Stomach smooth muscle (tissue), 2 donors: Measurements from ENCODE around the gene SDK2.

Experiments
- H3K27ac ChIP-seq: one replicate; pipeline ENCODE4 v1.7.0; 2013; ENCODE audit warnings: mild to moderate bottlenecking, low read length, inconsistent platforms
- H3K27me3 ChIP-seq, 2 donors: one replicate each; pipeline ENCODE4 v1.7.0; 2013; ENCODE audit warnings: low read length in 2 of 2; ENCODE audit not compliant: insufficient read depth in 2 of 2, control insufficient read depth in 1 of 2
- H3K36me3 ChIP-seq, 2 donors: one replicate each; pipeline ENCODE4 v1.7.0; 2013; ENCODE audit warnings: low read length in 2 of 2; ENCODE audit not compliant: control insufficient read depth in 2 of 2, insufficient read depth in 2 of 2
- H3K4me1 ChIP-seq: one replicate; pipeline ENCODE4 v1.7.0; 2013; ENCODE audit warnings: low read length; ENCODE audit not compliant: control insufficient read depth, insufficient read depth
- H3K4me3 ChIP-seq, 2 donors: one replicate each; pipeline ENCODE4 v1.7.0; 2013; ENCODE audit warnings: low read length in 2 of 2
- H3K9ac ChIP-seq, 2 donors: one replicate each; pipeline ENCODE4 v1.7.0; 2013; ENCODE audit warnings: low read length in 2 of 2, mild to moderate bottlenecking in 1 of 2
- H3K9me3 ChIP-seq, 2 donors: one replicate each; pipeline ENCODE4 v1.7.0; 2013; ENCODE audit warnings: low read length in 2 of 2; ENCODE audit not compliant: control insufficient read depth in 2 of 2
- donor health status: healthy.
- donor health status: Pancreatic carcinoma.

The SDK2 gene

DNA sequence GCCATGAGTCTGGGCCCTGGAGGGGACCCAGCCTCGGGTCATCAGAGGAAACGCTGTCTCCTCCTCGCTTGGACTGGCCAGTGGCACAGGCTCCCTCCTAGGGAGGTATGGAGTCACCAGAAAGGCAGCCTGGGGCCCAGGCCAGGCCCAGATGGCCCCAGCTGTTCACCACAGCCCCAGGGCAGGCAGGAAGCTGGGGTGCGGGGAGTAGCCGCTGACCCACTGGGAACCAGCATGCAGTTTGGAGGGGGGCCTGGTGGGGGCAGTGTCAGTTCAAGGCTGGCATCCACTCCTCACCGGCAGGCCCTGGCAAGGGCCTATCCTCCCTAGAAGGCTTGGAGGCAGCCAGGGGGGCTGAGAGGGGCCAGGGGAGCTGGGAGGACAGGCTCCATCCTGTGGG lies 48.8 kb downstream of the SDK2 start:
- Histone ChIP-seq H3K4me1 (peaks cover 5% of the 10 kb centered on the region), H3K27ac (no peak overlapping the region), H3K9ac (no peak overlapping the region), H3K9me3 (no peaks in the 10 kb centered on the region), H3K4me3 (no peak overlapping the region), H3K36me3 (no peaks in the 10 kb centered on the region), H3K27me3 (peaks cover 0 to 3% of the 10 kb centered on the region in 2 donors)

DNA sequence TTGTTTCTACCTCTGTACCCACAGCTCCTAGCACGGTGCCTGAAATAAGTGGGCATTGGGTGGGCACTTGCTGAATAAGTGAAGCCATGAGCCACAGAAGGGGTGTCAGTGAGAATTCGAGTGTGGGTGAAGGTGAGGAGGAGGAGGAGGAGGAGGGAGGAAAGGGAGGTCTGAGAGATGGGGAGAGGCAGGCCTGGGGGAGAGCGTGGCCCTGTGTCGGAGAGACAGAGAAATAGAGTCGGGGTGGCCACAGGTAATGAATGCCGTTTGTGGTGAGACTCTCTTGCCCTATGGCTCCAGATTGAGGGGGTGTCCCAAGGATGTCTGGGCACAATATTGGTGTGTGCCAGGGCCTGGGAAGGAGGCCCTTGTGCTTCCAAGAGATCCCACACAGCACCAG lies 49.2 kb downstream of the SDK2 start:
- Histone ChIP-seq H3K27me3 (peaks cover 0 to 3% of the 10 kb centered on the region in 2 donors), H3K9ac (no peak overlapping the region), H3K9me3 (no peaks in the 10 kb centered on the region), H3K36me3 (no peaks in the 10 kb centered on the region), H3K27ac (no peak overlapping the region), H3K4me1 (peaks cover 4% of the 10 kb centered on the region), H3K4me3 (no peak overlapping the region)

DNA sequence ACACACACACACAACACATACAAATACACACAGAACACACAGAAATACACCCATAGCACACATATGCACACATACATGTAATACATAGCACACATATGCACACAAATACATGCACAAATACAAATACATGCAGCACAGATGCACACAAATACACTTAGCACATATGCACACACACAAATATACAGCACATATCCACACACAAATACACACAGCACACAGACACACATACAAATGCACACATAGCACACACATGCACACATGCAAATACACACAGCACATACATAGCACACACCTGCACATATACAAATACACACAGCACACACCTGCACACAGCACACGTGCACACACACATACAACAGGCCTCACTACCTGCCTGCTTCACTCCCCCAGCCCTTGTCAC lies 49.6 kb downstream of the SDK2 start:
- H3K36me3 ChIP-seq = no peaks in the 10 kb centered on the region
- no peak overlapping the region for H3K9ac ChIP-seq
- no peak overlapping the region for H3K4me3 ChIP-seq
- H3K27me3 ChIP-seq = peaks cover 0 to 3% of the 10 kb centered on the region in 2 donors
- H3K4me1 ChIP-seq = peaks cover 4% of the 10 kb centered on the region
- H3K27ac ChIP-seq = no peak overlapping the region
- H3K9me3 ChIP-seq = no peaks in the 10 kb centered on the region

DNA sequence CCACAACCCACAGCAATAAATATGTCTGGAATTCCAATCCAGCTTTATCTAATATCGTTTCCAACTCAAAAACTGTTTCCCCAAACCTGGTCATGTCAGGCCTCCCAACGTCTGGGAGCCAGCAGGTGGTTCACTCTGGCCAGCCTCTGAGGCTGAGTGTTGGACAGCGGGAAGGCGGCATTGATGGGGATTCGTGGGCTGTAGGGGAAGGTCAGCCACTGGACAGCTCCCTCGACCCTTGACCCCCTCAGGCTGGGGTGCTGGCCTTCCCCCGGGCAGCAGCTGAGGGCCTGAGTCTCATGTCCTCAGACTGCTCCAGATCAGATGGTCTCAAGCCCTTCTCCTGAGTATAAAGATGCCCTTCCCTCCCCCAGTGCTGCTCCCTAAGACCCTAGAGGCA lies 50.2 kb downstream of the SDK2 start:
- no peak overlapping the region for H3K4me3 ChIP-seq
- peaks cover 0 to 3% of the 10 kb centered on the region in 2 donors for H3K27me3 ChIP-seq
- H3K9ac ChIP-seq = no peak overlapping the region
- H3K36me3 ChIP-seq = no peaks in the 10 kb centered on the region
- no peaks in the 10 kb centered on the region for H3K9me3 ChIP-seq
- H3K4me1 ChIP-seq = peaks cover 4% of the 10 kb centered on the region
- H3K27ac ChIP-seq = no peak overlapping the region

DNA sequence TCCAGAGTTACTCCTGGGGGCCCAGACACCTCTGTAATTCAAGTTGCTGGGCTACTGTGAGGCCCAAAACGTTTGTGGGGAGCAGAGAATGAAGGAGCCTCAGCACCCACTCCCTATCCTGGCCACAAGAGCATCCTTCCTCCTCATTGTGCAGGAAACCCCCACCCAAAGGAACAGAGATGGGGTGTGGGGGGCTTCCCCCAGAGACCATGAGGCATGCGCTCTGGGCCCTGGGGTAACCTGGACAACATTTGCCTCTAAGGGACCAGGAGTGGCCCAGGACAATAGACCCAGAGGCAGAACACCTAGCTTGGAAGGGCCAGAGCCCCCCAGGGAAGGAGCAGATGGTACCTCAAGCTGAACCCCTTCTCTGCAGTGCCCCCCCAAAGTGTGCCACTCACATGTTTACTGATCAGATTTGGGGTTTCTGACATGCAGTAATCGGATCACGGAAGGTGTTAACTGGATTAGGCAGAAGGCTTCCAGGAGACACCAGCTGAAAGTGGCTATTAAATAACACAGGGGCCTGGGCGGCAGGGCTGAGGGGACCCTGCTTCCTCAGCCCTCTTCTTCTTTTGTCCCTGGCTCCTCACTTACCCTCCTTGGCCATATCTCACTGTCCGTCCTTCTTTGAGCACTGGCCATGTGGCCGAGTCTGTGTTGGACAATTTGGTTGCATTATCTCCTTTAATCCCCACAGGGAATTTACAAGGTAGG lies 50.8 kb downstream of the SDK2 start:
- Histone ChIP-seq H3K27me3 (peaks cover 0 to 3% of the 10 kb centered on the region in 2 donors), H3K9me3 (no peaks in the 10 kb centered on the region), H3K4me3 (no peak overlapping the region), H3K4me1 (peaks cover 4% of the 10 kb centered on the region), H3K36me3 (no peaks in the 10 kb centered on the region), H3K27ac (no peak overlapping the region), H3K9ac (no peak overlapping the region)

DNA sequence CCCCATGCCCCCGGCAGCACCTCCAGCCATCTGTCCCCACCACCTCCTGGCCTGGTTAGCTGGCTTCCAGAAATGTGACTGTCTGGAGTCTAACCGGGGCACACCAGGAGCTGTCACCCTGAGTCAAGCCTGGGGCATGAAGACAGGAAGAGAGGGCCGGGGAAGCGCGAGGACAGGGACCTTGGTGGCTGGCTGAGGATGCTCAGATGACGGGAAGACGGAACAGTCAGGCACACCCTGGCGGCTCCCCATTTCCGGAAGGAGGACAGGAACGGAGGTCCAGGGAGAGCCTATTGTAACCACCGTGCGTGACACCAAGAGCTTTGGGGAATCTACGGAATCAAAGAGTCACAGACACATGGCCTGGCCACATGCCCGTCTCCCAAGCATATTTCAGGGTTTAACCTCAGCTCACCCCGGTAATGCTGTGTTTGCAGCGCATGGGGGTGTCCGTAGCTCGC lies 51.7 kb downstream of the SDK2 start:
- H3K9ac ChIP-seq = no peak overlapping the region
- peaks cover 4% of the 10 kb centered on the region for H3K4me1 ChIP-seq
- H3K36me3 ChIP-seq = no peaks in the 10 kb centered on the region
- H3K9me3 ChIP-seq = no peaks in the 10 kb centered on the region
- H3K27ac ChIP-seq = no peak overlapping the region
- H3K4me3 ChIP-seq = no peak overlapping the region
- peaks cover 0 to 3% of the 10 kb centered on the region in 2 donors for H3K27me3 ChIP-seq

DNA sequence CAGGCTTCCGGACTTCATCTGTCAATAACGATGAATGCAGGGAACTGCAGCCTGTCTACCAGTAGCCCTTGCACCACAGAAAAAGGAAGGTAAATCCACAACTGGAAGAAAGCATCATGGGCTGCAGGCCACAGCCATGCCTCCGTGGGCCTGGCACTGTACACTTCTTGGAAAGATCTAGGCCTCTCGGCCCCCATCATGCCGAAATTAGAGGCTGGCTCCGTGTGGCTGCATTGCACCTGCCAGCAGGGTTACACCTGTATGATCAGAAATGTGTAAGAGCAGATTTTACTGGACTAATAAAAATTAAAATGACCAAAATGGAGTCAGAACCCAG lies 52.2 kb downstream of the SDK2 start:
- H3K9me3 ChIP-seq = no peaks in the 10 kb centered on the region
- no peak overlapping the region for H3K27ac ChIP-seq
- no peak overlapping the region for H3K9ac ChIP-seq
- H3K4me3 ChIP-seq = no peak overlapping the region
- H3K4me1 ChIP-seq = peaks cover 4% of the 10 kb centered on the region
- peaks cover 0 to 3% of the 10 kb centered on the region in 2 donors for H3K27me3 ChIP-seq
- H3K36me3 ChIP-seq = no peaks in the 10 kb centered on the region

DNA sequence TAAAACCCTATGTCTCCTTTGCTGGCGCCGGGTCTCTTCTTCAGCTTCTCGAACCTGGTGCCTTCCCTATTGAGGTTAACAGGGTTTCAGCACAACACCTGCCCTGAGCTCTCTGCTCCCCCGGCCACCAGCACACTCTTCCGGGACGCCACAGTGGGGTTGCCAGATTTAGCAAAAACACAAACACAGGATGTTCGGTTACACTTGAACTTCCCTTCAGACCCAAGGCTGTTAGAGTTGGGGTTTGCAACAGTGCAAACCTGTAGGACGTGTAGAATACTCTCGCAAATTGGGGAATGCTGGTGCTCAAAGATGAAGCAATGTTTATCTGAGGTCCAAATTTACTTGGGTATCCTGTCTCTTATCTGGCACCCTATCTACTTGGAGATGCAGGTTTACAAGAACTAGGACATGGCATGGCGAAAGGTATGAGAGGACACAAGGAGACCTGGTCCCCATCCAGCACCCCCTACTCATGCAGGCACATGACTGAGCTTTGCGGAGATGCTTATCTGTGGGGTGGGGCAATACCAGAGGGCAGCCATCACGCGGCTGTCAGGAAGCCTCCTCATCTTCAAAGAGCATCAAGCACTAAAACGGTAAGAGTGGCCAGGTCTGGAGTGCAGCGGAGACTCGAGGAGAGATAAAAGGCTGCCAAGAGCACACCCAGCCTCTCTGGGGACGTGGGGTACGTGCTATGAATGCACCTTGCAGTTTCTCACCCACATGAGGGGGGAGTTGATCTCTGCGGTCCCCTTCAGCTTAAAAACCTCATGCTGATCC lies 52.8 kb downstream of the SDK2 start:
- Histone ChIP-seq H3K9ac (no peak overlapping the region), H3K36me3 (no peaks in the 10 kb centered on the region), H3K27ac (no peak overlapping the region), H3K4me3 (no peak overlapping the region), H3K9me3 (no peaks in the 10 kb centered on the region), H3K4me1 (peaks cover 4% of the 10 kb centered on the region), H3K27me3 (peaks cover 0 to 3% of the 10 kb centered on the region in 2 donors)

DNA sequence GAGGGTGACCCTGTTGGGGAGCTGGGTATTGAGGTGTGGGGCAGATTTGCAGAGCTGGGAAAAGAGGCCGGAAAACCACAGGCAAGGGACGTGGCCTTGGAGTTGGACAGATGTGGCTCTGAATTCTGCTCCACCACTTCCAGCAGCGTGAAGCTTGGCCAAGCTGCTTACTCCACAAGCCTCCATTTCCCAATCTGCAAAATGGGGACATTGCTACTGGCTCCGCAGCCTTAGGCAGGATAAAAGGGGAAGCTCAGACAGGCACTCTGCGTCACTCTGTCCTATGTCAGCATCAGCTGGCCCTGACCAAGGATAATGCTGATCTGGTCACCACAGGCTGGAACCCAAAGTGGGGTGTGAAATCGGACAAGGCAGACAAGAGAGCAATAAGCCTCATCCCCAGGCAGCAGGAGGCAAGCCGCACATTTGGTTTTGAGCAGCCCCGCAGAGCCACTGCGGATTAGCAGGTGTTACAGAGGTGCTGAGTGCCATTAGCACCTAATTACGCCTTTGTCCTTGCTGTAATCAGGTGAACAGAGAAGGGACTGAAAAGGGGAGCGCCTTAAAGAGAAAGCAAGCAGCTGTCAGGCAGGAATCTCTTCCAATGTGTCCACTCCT lies 54.8 kb downstream of the SDK2 start:
- no peak overlapping the region for H3K9ac ChIP-seq
- no peaks in the 10 kb centered on the region for H3K4me1 ChIP-seq
- H3K36me3 ChIP-seq = no peaks in the 10 kb centered on the region
- no peaks in the 10 kb centered on the region for H3K9me3 ChIP-seq
- H3K27me3 ChIP-seq = peaks cover 0 to 3% of the 10 kb centered on the region in 2 donors
- no peak overlapping the region for H3K27ac ChIP-seq
- H3K4me3 ChIP-seq = no peak overlapping the region

DNA sequence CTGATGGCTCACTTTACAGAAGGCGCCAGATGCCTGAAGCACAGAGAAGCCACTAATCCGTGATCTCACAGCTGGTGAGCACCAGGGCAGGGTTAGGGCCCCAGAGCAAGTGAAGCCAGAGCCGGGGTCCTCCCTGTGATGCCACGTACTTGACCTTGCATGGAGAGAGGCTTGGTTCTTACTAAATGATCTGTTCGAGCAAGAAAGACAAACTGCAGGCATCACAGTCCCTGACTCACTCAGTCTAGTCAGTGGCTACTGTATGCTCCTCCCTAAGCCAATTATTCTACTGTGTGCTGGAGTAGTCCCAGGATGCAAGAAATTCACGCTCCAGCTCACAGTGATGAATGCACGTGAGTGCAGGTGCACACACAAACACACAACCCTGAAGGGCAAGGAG lies 55.4 kb downstream of the SDK2 start:
- no peaks in the 10 kb centered on the region for H3K9me3 ChIP-seq
- H3K9ac ChIP-seq = no peak overlapping the region
- H3K27me3 ChIP-seq = peaks cover 0 to 3% of the 10 kb centered on the region in 2 donors
- no peak overlapping the region for H3K4me3 ChIP-seq
- no peaks in the 10 kb centered on the region for H3K36me3 ChIP-seq
- no peak overlapping the region for H3K27ac ChIP-seq
- H3K4me1 ChIP-seq = no peaks in the 10 kb centered on the region
